Fibroblast of lung (primary cell): ENCODE data around the gene ACACB.

Experiments used
- CTCF ChIP-seq, 2 donors: IDR thresholded peaks in 1 of 2; conservative IDR thresholded peaks in 1 of 2; 1 replicate in 1 of 2; 2 replicates in 1 of 2; pipeline ENCODE4 v1.5.1; 2011 to 2012; ENCODE audit warnings: low read length in 2 of 2, control low read depth in 1 of 2, inconsistent platforms in 1 of 2, low read depth in 1 of 2, mild to moderate bottlenecking in 1 of 2
- EZH2 ChIP-seq: IDR thresholded peaks from 2 replicates; pipeline ENCODE4 v1.5.1; 2012; ENCODE audit warnings: low read length, control low read depth, mild to moderate bottlenecking; ENCODE audit errors: missing control alignments

GRCh38 chr12:109292342-109292711, 175.9 kb downstream of the ACACB start:
- TF ChIP-seq CTCF (conservative IDR thresholded peaks at IDR 0.05 in 1 of 2, IDR thresholded peaks at IDR 0.05 in 1 of 2; ENCODE audit: low read depth in 1 of 2, low read length in 2 of 2) (no peak), EZH2 (no peak)
